OCI-LY3 (cell line): ENCODE results near the gene TRMU.

Source experiments
- EZH2phosphoT487 ChIP-seq: fragments of 200-600 bp; shearing (Covaris generic); IDR thresholded peaks from 2 replicates; pipeline ENCODE4 v1.6.1; 2018; ENCODE audit warnings: antibody characterized with exemption, mixed run types, low read depth
- TF ChIP-seq, protein P1 (sequence below): fragments of 200-600, 300-600 bp; sonication (generic); IDR thresholded peaks from 2 replicates; pipeline ENCODE4 v1.5.1; 2014; ENCODE audit warnings: antibody characterized with exemption, low read length, low read depth

DNA sequence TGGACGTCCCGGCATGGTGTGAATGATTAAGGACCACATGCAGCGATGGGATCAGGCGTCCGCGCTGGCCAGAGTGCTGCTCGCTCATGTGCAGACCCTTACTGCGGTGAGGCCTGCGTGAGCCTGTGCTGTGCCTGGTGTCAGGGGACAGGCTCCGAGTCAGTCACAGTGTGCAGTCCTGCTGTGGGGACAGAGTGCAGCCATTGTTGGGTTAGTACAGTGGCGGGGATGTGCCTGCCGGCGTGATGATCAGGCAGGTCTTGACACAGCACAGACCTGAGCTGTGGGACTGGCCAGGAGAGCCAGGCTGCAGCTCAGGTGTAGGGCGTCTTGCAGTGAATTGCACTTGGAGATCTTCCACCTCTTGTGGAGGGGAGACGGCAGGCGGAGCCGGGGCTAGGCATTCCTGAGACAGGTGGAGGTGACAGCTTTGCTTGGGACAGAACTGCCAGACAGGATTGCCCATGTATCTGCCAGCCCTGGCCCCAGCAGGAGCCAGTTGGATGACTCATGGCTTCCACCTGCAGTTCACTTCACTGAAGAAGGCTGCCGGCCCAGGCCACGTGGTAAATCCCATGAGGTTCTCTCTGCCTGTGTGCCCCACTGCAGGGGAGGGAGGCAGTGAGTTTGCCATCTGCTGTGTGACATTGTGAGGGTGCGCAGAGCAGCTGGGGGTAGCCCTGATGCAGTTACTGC is 17.3 kb downstream of the TRMU start:
- TF ChIP-seq, protein P1, sequence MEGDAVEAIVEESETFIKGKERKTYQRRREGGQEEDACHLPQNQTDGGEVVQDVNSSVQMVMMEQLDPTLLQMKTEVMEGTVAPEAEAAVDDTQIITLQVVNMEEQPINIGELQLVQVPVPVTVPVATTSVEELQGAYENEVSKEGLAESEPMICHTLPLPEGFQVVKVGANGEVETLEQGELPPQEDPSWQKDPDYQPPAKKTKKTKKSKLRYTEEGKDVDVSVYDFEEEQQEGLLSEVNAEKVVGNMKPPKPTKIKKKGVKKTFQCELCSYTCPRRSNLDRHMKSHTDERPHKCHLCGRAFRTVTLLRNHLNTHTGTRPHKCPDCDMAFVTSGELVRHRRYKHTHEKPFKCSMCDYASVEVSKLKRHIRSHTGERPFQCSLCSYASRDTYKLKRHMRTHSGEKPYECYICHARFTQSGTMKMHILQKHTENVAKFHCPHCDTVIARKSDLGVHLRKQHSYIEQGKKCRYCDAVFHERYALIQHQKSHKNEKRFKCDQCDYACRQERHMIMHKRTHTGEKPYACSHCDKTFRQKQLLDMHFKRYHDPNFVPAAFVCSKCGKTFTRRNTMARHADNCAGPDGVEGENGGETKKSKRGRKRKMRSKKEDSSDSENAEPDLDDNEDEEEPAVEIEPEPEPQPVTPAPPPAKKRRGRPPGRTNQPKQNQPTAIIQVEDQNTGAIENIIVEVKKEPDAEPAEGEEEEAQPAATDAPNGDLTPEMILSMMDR = no peak
- no peak for TF ChIP-seq EZH2phosphoT487
